Fibroblast of mammary gland (primary cell): Measurements from ENCODE around the gene ZC3H18.
A peak's percentile ranks its signal among the peaks of the same experiment; 100 is the strongest.

ENCODE experiments used
- DNase-seq: peaks from one replicate; pipeline ENCODE4 v3.0.0-alpha.2; 2010; ENCODE audit warnings: low read depth
- H3K4me3 ChIP-seq: 2 replicates; pipeline ENCODE4 v1.5.1; 2011; ENCODE audit warnings: low read depth, mild to moderate bottlenecking, low read length, moderate library complexity; ENCODE audit not compliant: control insufficient read depth
- TF ChIP-seq, protein P1 (sequence below): conservative IDR thresholded peaks from 2 replicates; pipeline ENCODE4 v1.5.1; 2011; ENCODE audit warnings: low read depth, low read length, inconsistent platforms; ENCODE audit not compliant: control insufficient read depth, insufficient read depth

The ZC3H18 gene

GRCh38 chr16:88558457-88559442 lies 11.5 kb upstream of the ZC3H18 start:
- peak; percentile 71 for DNase-seq
- no peak overlapping the region for H3K4me3 ChIP-seq
- TF ChIP-seq, protein P1, sequence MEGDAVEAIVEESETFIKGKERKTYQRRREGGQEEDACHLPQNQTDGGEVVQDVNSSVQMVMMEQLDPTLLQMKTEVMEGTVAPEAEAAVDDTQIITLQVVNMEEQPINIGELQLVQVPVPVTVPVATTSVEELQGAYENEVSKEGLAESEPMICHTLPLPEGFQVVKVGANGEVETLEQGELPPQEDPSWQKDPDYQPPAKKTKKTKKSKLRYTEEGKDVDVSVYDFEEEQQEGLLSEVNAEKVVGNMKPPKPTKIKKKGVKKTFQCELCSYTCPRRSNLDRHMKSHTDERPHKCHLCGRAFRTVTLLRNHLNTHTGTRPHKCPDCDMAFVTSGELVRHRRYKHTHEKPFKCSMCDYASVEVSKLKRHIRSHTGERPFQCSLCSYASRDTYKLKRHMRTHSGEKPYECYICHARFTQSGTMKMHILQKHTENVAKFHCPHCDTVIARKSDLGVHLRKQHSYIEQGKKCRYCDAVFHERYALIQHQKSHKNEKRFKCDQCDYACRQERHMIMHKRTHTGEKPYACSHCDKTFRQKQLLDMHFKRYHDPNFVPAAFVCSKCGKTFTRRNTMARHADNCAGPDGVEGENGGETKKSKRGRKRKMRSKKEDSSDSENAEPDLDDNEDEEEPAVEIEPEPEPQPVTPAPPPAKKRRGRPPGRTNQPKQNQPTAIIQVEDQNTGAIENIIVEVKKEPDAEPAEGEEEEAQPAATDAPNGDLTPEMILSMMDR, result peak; percentile 51

- TF ChIP-seq, protein P1, result no peak
- DNase-seq, result peak; percentile 20
- H3K4me3 ChIP-seq, result no peak overlapping the region
These were observed 9.3 kb upstream of the ZC3H18 start for GRCh38 chr16:88560714-88561484.

DNA sequence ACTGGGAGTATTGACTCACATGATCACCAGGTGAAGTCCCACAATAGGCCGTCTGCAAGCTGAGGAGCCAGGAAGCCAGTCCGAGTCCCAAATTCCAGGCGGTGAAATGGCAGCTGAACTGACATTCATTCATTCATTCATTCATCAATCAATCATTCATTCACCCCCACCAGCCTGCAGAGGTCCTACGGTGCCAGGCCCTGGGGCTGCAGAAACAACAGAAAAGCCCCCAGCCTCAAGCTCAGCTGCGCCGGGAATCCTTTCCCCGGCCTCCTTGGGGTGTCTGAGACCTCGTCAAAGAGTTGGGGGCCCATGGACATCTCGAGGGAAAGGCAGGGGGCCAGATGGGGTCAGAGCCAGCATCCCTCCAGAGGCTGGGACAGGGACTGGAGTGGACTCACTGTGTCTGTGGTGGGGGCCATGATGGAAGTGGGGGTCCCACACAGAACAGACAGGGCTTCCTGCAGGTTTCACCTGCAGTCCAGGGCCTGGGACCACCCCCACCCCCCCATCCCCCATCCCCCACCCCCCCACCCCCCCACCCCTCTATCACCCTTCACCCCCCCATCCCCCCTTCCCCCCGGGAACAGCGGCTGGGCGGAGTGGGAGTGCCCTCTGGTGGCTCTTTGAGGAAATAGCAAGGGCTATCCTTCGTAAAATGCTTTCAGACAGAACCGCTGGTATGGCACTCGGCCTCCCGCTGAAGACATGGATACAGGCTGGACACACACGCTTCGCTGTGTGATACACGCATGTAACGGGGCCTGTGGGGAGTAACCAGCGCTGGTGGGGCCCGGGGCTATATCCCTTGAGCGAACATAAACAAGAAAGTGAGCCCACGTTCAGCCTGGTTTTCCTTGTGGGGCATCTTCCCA lies 8.5 kb upstream of the ZC3H18 start:
- H3K4me3 ChIP-seq, result peak overlapping the region; percentile 16
- DNase-seq, result peak; percentile 44
- TF ChIP-seq, protein P1, result peak; percentile 68

DNA sequence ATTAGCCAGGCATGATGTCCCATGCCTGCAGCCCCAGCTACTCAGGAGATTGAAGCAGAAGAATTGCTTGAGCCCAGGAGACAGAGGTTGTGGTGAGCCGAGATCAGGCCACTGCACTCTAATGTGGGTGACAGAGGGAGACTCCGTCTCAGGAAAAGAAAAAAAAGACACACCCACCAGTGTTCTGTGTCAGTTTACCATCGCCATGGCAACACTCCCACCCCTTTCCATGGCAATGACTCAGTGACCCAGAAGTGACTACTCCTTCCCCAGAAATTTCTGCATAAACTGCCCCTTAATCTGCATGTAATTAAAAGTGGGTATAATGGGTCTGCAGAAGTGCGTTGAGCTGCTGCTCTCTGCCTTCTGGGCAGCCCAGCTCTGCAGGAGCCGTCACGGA lies 4.0 kb upstream of the ZC3H18 start:
- DNase-seq, result peak; percentile 77

DNA sequence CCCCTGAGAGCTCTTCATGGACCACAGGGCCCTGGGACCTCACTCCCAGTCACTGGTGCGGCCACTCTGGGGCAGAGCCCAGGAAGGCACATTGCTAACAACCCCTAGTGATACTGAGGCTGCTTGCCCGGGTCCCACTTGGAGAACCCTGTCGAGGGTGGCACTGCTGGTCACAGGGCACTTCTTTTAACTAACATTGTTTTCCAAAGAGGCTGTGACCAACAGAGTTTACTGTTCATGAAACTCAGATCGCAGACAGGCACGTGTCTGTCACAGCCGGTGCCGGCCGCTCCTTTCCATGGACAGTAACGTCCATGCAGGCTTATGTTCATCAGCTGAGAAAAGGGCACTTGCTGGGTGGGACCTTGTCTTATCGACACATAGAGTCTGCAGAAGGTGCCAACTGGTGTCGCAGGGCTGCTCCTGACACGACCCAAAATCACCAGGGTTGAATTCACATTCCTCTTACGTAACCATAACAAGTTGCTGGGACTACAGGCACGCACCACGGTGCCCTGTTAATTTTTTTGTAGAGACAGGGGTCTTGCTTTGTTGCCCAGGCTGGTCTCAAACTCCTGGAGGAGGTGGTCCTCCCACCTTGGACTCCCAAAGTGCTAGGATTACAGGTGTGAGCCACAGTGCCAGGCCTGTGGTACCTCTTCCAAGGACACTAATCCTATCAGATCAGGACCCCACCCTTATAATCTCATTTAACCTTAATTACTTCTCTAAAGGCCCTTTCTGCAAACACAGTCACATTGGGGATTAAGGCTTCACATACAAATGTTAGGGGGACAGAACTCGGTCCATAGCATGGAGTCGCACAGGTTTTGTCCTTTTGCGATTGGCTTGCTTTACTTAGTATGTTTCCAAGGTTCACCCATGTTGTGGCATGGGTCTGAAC lies 1.2 kb upstream of the ZC3H18 start:
- H3K4me3 ChIP-seq, result peak overlapping the region; percentile 69
- TF ChIP-seq, protein P1, result no peak
- no peak for DNase-seq

More for the DNA sequence above, 4.0 kb upstream of the ZC3H18 start:
- H3K4me3 ChIP-seq, result no peak overlapping the region
- TF ChIP-seq, protein P1, result no peak

GRCh38 chr16:88569614-88569984 lies 604 bp upstream of the ZC3H18 start:
- peak overlapping the region; percentile 69 for H3K4me3 ChIP-seq
- TF ChIP-seq, protein P1, result no peak
- DNase-seq, result peak; percentile 19
